Sigmoid colon (tissue), 7 donors: Measurements from ENCODE around the gene ADGRF1. TPM values are rescaled to one million over a fixed set of nuclear protein-coding genes. Genes with fewer than 3 reads are reported as not detected.

Experiments used
- DNase-seq: peaks from one replicate; pipeline ENCODE4 v3.0.0-alpha.2; 2019
- H3K27ac ChIP-seq, 4 donors: fragments of 200-600 bp; sonication (generic); one replicate each; pipeline ENCODE4 v1.5.1; 2016 to 2019; ENCODE audit warnings: mild to moderate bottlenecking in 1 of 4
- H3K27me3 ChIP-seq, 3 donors: fragments of 200-600 bp; sonication (generic); one replicate each; pipeline ENCODE4 v1.5.1; 2019; ENCODE audit warnings: mild to moderate bottlenecking in 1 of 3
- H3K36me3 ChIP-seq, 4 donors: fragments of 200-600 bp; sonication (generic); one replicate each; pipeline ENCODE4 v1.5.1; 2016 to 2019
- H3K4me1 ChIP-seq, 4 donors: fragments of 200-600 bp; sonication (generic); one replicate each; pipeline ENCODE4 v1.5.1; 2017 to 2019
- H3K4me3 ChIP-seq, 4 donors: fragments of 200-600 bp; sonication (generic); one replicate each; pipeline ENCODE4 v1.5.1; 2017 to 2019; ENCODE audit warnings: mild to moderate bottlenecking in 2 of 4, moderate library complexity in 1 of 4
- H3K9me3 ChIP-seq, 4 donors: fragments of 200-600 bp in 3 of 4; sonication (generic) in 3 of 4; one replicate each; pipeline versions ENCODE4 v1.5.1 to v1.6.1; 2013 to 2019
- EP300 ChIP-seq, 4 donors: sonication (generic); formaldehyde crosslinking; IDR thresholded peaks; one replicate each; pipeline ENCODE4 v1.6.1; 2017; ENCODE audit warnings: antibody characterized with exemption in 4 of 4
- POLR2A ChIP-seq, 2 donors: fragments of 450-650 bp; IDR thresholded peaks; one replicate each; pipeline ENCODE4 v1.6.1; 2016; ENCODE audit warnings: antibody characterized with exemption in 2 of 2, mild to moderate bottlenecking in 2 of 2, moderate library complexity in 2 of 2
- POLR2AphosphoS5 ChIP-seq, 4 donors: sonication (generic); formaldehyde crosslinking; IDR thresholded peaks; one replicate each; pipeline ENCODE4 v1.6.1; 2017; ENCODE audit warnings: antibody characterized with exemption in 4 of 4
- WGBS, 2 donors: extraction: QIAGEN DNeasy Blood & Tissue Kit; methylation state at CpG; one replicate each; pipeline ENCODE4 v1.1.7; 2013; 5-methylcytosine and 5-hydroxymethylcytosine counted together
- intact Hi-C: fragments of 100-400 bp; cut with DNase I; formaldehyde crosslinking; loops from one replicate; pipeline ENCODE4 v1.15.1; 2023
- polyA plus RNA-seq, 3 donors: library from polyadenylated mRNA; stranded (reverse); fragments of 200-250 nt; gene quantifications; one replicate each; pipeline ENCODE4 v1.2.3, GENCODE V29; 2013
- total RNA-seq, 4 donors: library from RNA; depleted of rRNA; stranded (reverse); fragments of >200 nt; gene quantifications; one replicate each; pipeline ENCODE4 v1.1.0, GENCODE V29; 2016
- TF ChIP-seq, protein P1 (sequence below), 4 experiments: fragments of 450-650 bp in 3 of 4; fragments of 200-600 bp in 1 of 4; IDR thresholded peaks; one replicate each; pipeline ENCODE4 v1.5.1; 2016 to 2019; ENCODE audit warnings: antibody characterized with exemption in 4 of 4, mild to moderate bottlenecking in 3 of 4, moderate library complexity in 2 of 4
- donor health status: healthy with polysubstance abuse.
- donor health status: Bipolar disorder and iron deficiency.
- donor health status: healthy.

Gene ADGRF1
- total and polyA plus RNA-seq, 7 donors = 0.46 to 1.0 TPM; not detected in 5

DNA sequence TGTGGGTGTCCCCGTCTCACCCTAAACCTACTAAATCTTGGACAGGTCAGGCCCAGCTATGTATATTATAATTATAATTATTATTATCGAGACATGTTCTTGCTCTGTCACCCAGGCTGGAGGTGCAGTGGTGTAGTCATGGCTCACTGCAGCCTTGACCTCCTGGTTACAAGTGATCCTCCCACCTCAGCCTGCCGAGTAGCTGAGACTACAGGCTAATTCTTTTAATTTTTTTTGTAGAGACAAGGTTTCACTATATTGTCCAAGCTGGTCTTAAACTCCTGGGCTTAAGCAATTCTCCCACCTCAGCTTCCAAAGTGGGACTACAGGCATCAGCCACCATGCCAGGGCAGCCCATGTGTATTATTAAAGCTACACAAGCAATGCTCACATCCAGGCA is 10.5 kb downstream of the ADGRF1 start:
- intact Hi-C loops = no loop called here

DNA sequence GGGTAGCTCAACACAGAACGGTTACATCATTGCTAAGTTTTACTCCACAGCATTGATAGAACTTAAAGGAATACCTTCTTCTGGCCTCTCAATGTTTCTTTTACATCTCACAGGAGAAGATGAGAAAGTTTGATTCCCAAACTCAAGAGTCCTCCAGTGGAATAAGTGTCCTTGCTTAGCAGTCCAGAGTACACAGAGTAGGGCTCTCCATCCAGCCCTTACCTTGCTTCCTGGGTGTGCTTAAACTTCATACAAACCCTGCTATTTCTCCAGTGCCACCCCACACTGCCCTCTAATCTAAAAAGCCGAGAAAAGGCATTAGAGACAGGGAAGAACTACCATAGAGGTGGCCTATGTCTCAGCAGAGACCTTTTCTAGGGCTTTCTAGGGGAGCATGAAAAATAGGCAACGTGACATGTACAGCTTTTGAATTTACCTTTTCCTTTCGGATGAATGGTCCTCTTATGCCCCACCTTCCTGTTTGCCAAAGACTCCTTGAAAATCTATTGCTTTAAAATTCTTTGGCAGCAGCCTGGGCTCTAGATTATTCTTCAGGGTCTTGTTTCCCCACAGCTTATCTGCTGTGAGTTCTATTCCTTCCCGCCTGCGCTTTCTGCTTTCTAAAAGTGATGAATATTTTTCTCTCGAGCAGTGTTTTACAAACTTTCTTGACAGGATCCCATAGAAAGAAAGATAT is 12.1 kb downstream of the ADGRF1 start:
- TF ChIP-seq EP300 (IDR thresholded peaks at IDR 0.05) (no peak), POLR2A (IDR thresholded peaks at IDR 0.05) (no peak), POLR2AphosphoS5 (IDR thresholded peaks at IDR 0.05) (no peak)
- TF ChIP-seq, protein P1, sequence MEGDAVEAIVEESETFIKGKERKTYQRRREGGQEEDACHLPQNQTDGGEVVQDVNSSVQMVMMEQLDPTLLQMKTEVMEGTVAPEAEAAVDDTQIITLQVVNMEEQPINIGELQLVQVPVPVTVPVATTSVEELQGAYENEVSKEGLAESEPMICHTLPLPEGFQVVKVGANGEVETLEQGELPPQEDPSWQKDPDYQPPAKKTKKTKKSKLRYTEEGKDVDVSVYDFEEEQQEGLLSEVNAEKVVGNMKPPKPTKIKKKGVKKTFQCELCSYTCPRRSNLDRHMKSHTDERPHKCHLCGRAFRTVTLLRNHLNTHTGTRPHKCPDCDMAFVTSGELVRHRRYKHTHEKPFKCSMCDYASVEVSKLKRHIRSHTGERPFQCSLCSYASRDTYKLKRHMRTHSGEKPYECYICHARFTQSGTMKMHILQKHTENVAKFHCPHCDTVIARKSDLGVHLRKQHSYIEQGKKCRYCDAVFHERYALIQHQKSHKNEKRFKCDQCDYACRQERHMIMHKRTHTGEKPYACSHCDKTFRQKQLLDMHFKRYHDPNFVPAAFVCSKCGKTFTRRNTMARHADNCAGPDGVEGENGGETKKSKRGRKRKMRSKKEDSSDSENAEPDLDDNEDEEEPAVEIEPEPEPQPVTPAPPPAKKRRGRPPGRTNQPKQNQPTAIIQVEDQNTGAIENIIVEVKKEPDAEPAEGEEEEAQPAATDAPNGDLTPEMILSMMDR (IDR thresholded peaks at IDR 0.05) = no peak
- peaks cover 0 to 10% (median 9%) of the 10 kb centered on the region in 4 donors for H3K4me1 ChIP-seq
- WGBS, 2 donors = 93 to 94% methylated on average over 7 of the region's 7 CpGs
- H3K27ac ChIP-seq = no peak overlapping the region
- no peak for DNase-seq
- H3K36me3 ChIP-seq = no peaks in the 10 kb centered on the region
- no peaks in the 10 kb centered on the region for H3K27me3 ChIP-seq
- no peaks in the 10 kb centered on the region for H3K9me3 ChIP-seq
- no peak overlapping the region for H3K4me3 ChIP-seq
- intact Hi-C loops = no loop called here

More for the DNA sequence above, 10.5 kb downstream of the ADGRF1 start:
- Histone ChIP-seq H3K27me3 (no peaks in the 10 kb centered on the region), H3K9me3 (no peaks in the 10 kb centered on the region), H3K36me3 (no peaks in the 10 kb centered on the region), H3K27ac (no peak overlapping the region), H3K4me3 (no peak overlapping the region), H3K4me1 (peaks cover 0 to 12% (median 11%) of the 10 kb centered on the region in 4 donors)
- 94 to 95% methylated on average over 3 of the region's 3 CpGs for WGBS, 2 donors
- TF ChIP-seq POLR2A (IDR thresholded peaks at IDR 0.05) (no peak), POLR2AphosphoS5 (IDR thresholded peaks at IDR 0.05) (no peak)
- no peak for DNase-seq

- no peak overlapping the region for H3K4me3 ChIP-seq
- DNase-seq = no peak
- no peaks in the 10 kb centered on the region for H3K36me3 ChIP-seq
- no peak overlapping the region for H3K27ac ChIP-seq
- H3K4me1 ChIP-seq = no peaks in the 10 kb centered on the region
- intact Hi-C loops = no loop called here
- WGBS, 2 donors = 86 to 89% methylated on average over 8 of the region's 8 CpGs
- no peaks in the 10 kb centered on the region for H3K27me3 ChIP-seq
- no peak for TF ChIP-seq EP300 (IDR thresholded peaks at IDR 0.05)
- no peak for TF ChIP-seq POLR2A (IDR thresholded peaks at IDR 0.05)
- TF ChIP-seq, protein P1 (IDR thresholded peaks at IDR 0.05) = no peak
- no peak for TF ChIP-seq POLR2AphosphoS5 (IDR thresholded peaks at IDR 0.05)
- no peaks in the 10 kb centered on the region for H3K9me3 ChIP-seq
These were observed 13.2 kb downstream of the ADGRF1 start for GRCh38 chr6:47028835-47029360.

DNA sequence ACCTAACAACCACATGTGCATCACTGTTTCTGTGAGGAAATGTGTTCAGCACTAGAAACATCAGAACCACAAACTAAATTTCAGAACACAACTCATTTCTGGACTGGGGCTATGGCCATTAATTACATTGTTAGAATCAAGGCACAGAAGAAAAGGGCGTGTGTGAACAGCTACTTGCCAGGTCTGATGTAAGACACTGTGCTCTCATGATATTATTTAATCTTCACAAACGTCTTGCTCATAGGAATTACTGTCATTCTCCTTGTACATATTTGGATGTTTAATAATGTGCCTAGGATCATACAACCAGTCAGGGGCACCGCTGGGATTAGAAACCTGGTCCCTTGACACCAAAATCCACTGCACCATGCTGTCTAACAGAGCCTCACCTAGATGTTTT is 14.8 kb downstream of the ADGRF1 start:
- no peaks in the 10 kb centered on the region for H3K36me3 ChIP-seq
- H3K27ac ChIP-seq = no peak overlapping the region
- no peak for DNase-seq
- no peak overlapping the region for H3K4me3 ChIP-seq
- intact Hi-C loops = no loop called here
- no peaks in the 10 kb centered on the region for H3K4me1 ChIP-seq
- H3K27me3 ChIP-seq = no peaks in the 10 kb centered on the region
- H3K9me3 ChIP-seq = no peaks in the 10 kb centered on the region
- TF ChIP-seq EP300 (IDR thresholded peaks at IDR 0.05) (no peak), POLR2A (IDR thresholded peaks at IDR 0.05) (no peak), POLR2AphosphoS5 (IDR thresholded peaks at IDR 0.05) (no peak)
- TF ChIP-seq, protein P1 (IDR thresholded peaks at IDR 0.05) = no peak
- WGBS, 2 donors = 57 to 81% methylated on average over 3 of the region's 3 CpGs

GRCh38 chr6:47026679-47027078 is 15.5 kb downstream of the ADGRF1 start:
- no peak for TF ChIP-seq POLR2AphosphoS5 (IDR thresholded peaks at IDR 0.05)
- no peak for TF ChIP-seq POLR2A (IDR thresholded peaks at IDR 0.05)
- TF ChIP-seq EP300 (IDR thresholded peaks at IDR 0.05) = no peak
- intact Hi-C loops = no loop called here
- H3K27me3 ChIP-seq = no peaks in the 10 kb centered on the region
- no peak for DNase-seq
- no peak overlapping the region for H3K27ac ChIP-seq
- 91 to 93% methylated on average over 5 of the region's 5 CpGs for WGBS, 2 donors
- H3K36me3 ChIP-seq = no peaks in the 10 kb centered on the region
- no peaks in the 10 kb centered on the region for H3K9me3 ChIP-seq
- H3K4me1 ChIP-seq = no peaks in the 10 kb centered on the region
- no peak overlapping the region for H3K4me3 ChIP-seq
